GM12878 (cell line): ENCODE measurements around the gene PCYT1B. TPM values are rescaled to one million over a fixed set of nuclear protein-coding genes. Genes with fewer than 3 reads are reported as not detected.
A peak's percentile ranks its signal among the peaks of the same experiment; 100 is the strongest.

Source experiments
- BACH1 ChIP-seq: fragments of 450-650 bp; IDR thresholded peaks from 2 replicates; pipeline ENCODE4 v1.6.1; 2017; ENCODE audit warnings: mild to moderate bottlenecking, borderline replicate concordance
- FOXM1 ChIP-seq: IDR thresholded peaks from 2 replicates; pipeline ENCODE4 v1.6.1; 2012; ENCODE audit warnings: low read depth, mild to moderate bottlenecking, inconsistent platforms, low read length, moderate library complexity
- GATAD2B ChIP-seq: fragments of 450-650 bp; conservative IDR thresholded peaks from 2 replicates; pipeline ENCODE4 v1.6.1; 2017; ENCODE audit warnings: low read depth, mild to moderate bottlenecking, moderate library complexity
- IRF3 ChIP-seq: fragments of 450-650 bp; IDR thresholded peaks from 2 replicates; pipeline ENCODE4 v1.6.1; 2014; ENCODE audit warnings: mild to moderate bottlenecking
- MTA2 ChIP-seq: fragments of 450-650 bp; IDR thresholded peaks from 2 replicates; pipeline ENCODE4 v1.6.1; 2016; ENCODE audit warnings: low read depth, mild to moderate bottlenecking, moderate library complexity
- PAX5 ChIP-seq: IDR thresholded peaks from 2 replicates; pipeline ENCODE4 v1.6.1; 2011; ENCODE audit warnings: low read depth, low read length, borderline replicate concordance
- PAX8 ChIP-seq: fragments of 450-650 bp; IDR thresholded peaks from 2 replicates; pipeline ENCODE4 v1.6.1; 2017; ENCODE audit warnings: mild to moderate bottlenecking, moderate library complexity
- PRDM15 ChIP-seq: fragments of 450-650 bp; formaldehyde crosslinking; IDR thresholded peaks from 2 replicates; pipeline ENCODE4 v1.4.0; 2020; ENCODE audit warnings: mild to moderate bottlenecking, moderate library complexity
- RAD21 ChIP-seq: IDR thresholded peaks from 2 replicates; pipeline ENCODE4 v1.6.1; 2011; ENCODE audit warnings: mild to moderate bottlenecking, low read depth, low read length, moderate library complexity; ENCODE audit not compliant: insufficient read depth
- RCOR1 ChIP-seq: conservative IDR thresholded peaks from 2 replicates; pipeline ENCODE4 v1.6.1; 2012; ENCODE audit warnings: low read depth, low read length, improper control_type of control experiment
- SIX5 ChIP-seq: IDR thresholded peaks from 2 replicates; pipeline ENCODE4 v1.6.1; 2011; ENCODE audit warnings: mild to moderate bottlenecking, low read depth, low read length, moderate library complexity; ENCODE audit not compliant: severe bottlenecking
- SKIL ChIP-seq: fragments of 450-650 bp; IDR thresholded peaks from 2 replicates; pipeline ENCODE4 v1.6.1; 2017; ENCODE audit warnings: mild to moderate bottlenecking, low read depth, inconsistent platforms; ENCODE audit not compliant: poor library complexity, severe bottlenecking
- USF1 ChIP-seq: IDR thresholded peaks from 2 replicates; pipeline ENCODE4 v1.6.1; 2011; ENCODE audit warnings: borderline replicate concordance, low read depth, mild to moderate bottlenecking, moderate library complexity, mixed read lengths, low read length; ENCODE audit not compliant: insufficient read depth; ENCODE audit errors: extremely low read length
- ZBED1 ChIP-seq: IDR thresholded peaks from 2 replicates; pipeline ENCODE4 v1.6.1; 2016; ENCODE audit warnings: borderline replicate concordance
- ZBTB4 ChIP-seq: fragments of 450-650 bp; formaldehyde crosslinking; IDR thresholded peaks from 2 replicates; pipeline ENCODE4 v1.4.0; 2022; ENCODE audit warnings: mild to moderate bottlenecking, moderate library complexity
- ZNF24 ChIP-seq: fragments of 450-650 bp; IDR thresholded peaks from 2 replicates; pipeline ENCODE4 v1.6.1; 2017; ENCODE audit warnings: antibody characterized with exemption, mild to moderate bottlenecking
- polyA plus RNA-seq, 11 experiments: library from polyadenylated mRNA; depleted of rRNA in 4 of 11; unstranded in 6 of 11; stranded (reverse) in 5 of 11; fragments of >200 nt; fragmentation: Nextera tagmentation in 4 of 11; fragmentation: Illumina TruSeq in 1 of 11; extraction: Ambion mirVana in 4 of 11; extraction: Trizol in 1 of 11; gene quantifications; 1 replicate in 1 of 11; 2 replicates in 10 of 11; pipeline versions ENCODE4 v1.2.1 to v1.2.3, GENCODE V29; 2011 to 2016; ENCODE audit warnings: inconsistent platforms in 2 of 11, missing spikeins in 2 of 11, low read depth in 1 of 11
- total RNA-seq, 4 experiments: library from RNA; depleted of rRNA in 3 of 4; stranded (reverse); fragments of >200 nt in 3 of 4; fragmentation: Illumina TruSeq in 1 of 4; extraction: Trizol in 1 of 4; gene quantifications; 2 replicates each; pipeline versions ENCODE4 v1.2.1 to v1.2.3, GENCODE V29; 2013 to 2021

Gene PCYT1B
- total and polyA plus RNA-seq, 10 of the 15 experiments (the other 5 are each of a cell fraction or from before 2014, with no cell fraction given) = 0.10 TPM; not detected in 9

GRCh38 chrX:24693453-24694202, 46.5 kb upstream of the PCYT1B start, which contains the start of gene POLA1 (continued):
- no peak for TF ChIP-seq USF1
- TF ChIP-seq ZBTB4 (CRISPR knock-in tag) = no peak
- TF ChIP-seq RCOR1 = no peak
- no peak for TF ChIP-seq FOXM1
- no peak for TF ChIP-seq PRDM15 (CRISPR knock-in tag)
- no peak for TF ChIP-seq BACH1
- TF ChIP-seq PAX8 = no peak
- no peak for TF ChIP-seq MTA2
- no peak for TF ChIP-seq ZNF24
- TF ChIP-seq IRF3 = no peak
- TF ChIP-seq SIX5 = peak; percentile 23
- no peak for TF ChIP-seq ZBED1
- no peak for TF ChIP-seq PAX5
- no peak for TF ChIP-seq SKIL
- peak; percentile 76; the same call in 1 of the 2 replicates for TF ChIP-seq GATAD2B
- no peak for TF ChIP-seq RAD21
